Spleen (tissue), 7 donors: ENCODE results near the gene GALNT17.

Source experiments
- CTCF ChIP-seq, 11 experiments: fragments of 200-600 bp in 7 of 11; fragments of 450-650 bp in 4 of 11; sonication (generic) in 4 of 11; IDR thresholded peaks in 8 of 11; conservative IDR thresholded peaks in 3 of 11; 1 replicate in 7 of 11; 2 replicates in 4 of 11; pipeline versions ENCODE4 v1.4.0 to v1.8.0; 2016 to 2021; ENCODE audit warnings: antibody characterized with exemption in 11 of 11, inconsistent platforms in 4 of 11, mild to moderate bottlenecking in 1 of 11
- POLR2A ChIP-seq, 3 donors: fragments of 450-650 bp; IDR thresholded peaks; one replicate each; pipeline ENCODE4 v1.5.1; 2017; ENCODE audit warnings: antibody characterized with exemption in 3 of 3, mild to moderate bottlenecking in 1 of 3
- POLR2AphosphoS5 ChIP-seq, 3 donors: sonication (generic); formaldehyde crosslinking; IDR thresholded peaks; one replicate each; pipeline ENCODE4 v1.5.1; 2017; ENCODE audit warnings: antibody characterized with exemption in 3 of 3
- donor health status: DM: no; HTN: no; CAD: no; lungs with moderate emphysema.
- donor health status: DM: no; HTN: no; CAD: no.
- donor health status: DM: no; HTN: no; CAD: no.

GRCh38 chr7:71132127-71132376 lies at the start of gene GALNT17:
- no peak for TF ChIP-seq CTCF (IDR thresholded peaks at IDR 0.05 in 8 of 11, conservative IDR thresholded peaks at IDR 0.05 in 3 of 11)
- TF ChIP-seq POLR2AphosphoS5 (IDR thresholded peaks at IDR 0.05): no peak
- TF ChIP-seq POLR2A (IDR thresholded peaks at IDR 0.05): no peak
